Prostate gland (tissue), 2 donors: ENCODE results near the gene THSD4.

ENCODE experiments used
- POLR2A ChIP-seq: fragments of 450-650 bp; IDR thresholded peaks from one replicate; pipeline ENCODE4 v1.6.1; 2016; ENCODE audit warnings: antibody characterized with exemption, mild to moderate bottlenecking
- POLR2AphosphoS5 ChIP-seq: sonication (generic); formaldehyde crosslinking; IDR thresholded peaks from one replicate; pipeline ENCODE4 v1.6.1; 2017; ENCODE audit warnings: antibody characterized with exemption
- TF ChIP-seq, protein P1 (sequence below), 4 experiments: fragments of 200-600 bp in 2 of 4; fragments of 450-650 bp in 2 of 4; sonication (generic) in 2 of 4; IDR thresholded peaks; 1 replicate in 3 of 4; 2 replicates in 1 of 4; pipeline ENCODE4 v1.5.1; 2016 to 2019; ENCODE audit warnings: antibody characterized with exemption in 4 of 4, mild to moderate bottlenecking in 2 of 4, moderate library complexity in 2 of 4

DNA sequence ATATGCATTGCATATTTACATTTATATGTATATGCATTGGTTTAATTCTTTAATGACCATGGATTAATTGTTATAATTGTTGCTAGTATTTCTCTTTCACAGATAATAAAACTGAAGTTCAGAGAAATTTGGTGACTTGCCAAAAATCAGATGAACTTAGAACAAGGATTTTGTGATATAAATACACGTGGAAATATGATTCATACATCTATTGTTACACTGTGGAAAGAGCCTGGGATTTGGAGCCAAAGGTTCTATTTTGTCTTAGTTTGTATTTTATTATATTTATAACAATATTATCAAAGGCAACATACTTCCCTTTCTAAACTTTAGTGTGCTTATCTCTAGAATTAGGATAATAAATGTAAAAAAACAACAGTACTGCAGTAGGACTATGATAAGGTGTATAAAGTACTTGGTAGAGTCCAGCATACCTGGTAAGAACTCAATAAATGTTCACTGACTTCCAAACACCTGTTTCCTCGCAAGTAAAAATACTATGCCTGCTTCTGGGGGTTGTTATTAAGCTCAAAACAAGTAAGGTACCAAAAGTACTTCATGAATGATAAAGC is 342.9 kb downstream of the THSD4 start:
- TF ChIP-seq, protein P1, sequence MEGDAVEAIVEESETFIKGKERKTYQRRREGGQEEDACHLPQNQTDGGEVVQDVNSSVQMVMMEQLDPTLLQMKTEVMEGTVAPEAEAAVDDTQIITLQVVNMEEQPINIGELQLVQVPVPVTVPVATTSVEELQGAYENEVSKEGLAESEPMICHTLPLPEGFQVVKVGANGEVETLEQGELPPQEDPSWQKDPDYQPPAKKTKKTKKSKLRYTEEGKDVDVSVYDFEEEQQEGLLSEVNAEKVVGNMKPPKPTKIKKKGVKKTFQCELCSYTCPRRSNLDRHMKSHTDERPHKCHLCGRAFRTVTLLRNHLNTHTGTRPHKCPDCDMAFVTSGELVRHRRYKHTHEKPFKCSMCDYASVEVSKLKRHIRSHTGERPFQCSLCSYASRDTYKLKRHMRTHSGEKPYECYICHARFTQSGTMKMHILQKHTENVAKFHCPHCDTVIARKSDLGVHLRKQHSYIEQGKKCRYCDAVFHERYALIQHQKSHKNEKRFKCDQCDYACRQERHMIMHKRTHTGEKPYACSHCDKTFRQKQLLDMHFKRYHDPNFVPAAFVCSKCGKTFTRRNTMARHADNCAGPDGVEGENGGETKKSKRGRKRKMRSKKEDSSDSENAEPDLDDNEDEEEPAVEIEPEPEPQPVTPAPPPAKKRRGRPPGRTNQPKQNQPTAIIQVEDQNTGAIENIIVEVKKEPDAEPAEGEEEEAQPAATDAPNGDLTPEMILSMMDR (IDR thresholded peaks at IDR 0.05): no peak
- TF ChIP-seq POLR2A (no peak), POLR2AphosphoS5 (no peak)
